Epithelial cell of esophagus (primary cell): ENCODE measurements around the gene CGN.

ENCODE experiments used
- DNase-seq: peaks from one replicate; pipeline ENCODE4 v3.0.0; 2010; ENCODE audit warnings: low read depth
- H3K4me3 ChIP-seq: 2 replicates; pipeline ENCODE4 v1.5.1; 2011; ENCODE audit warnings: mild to moderate bottlenecking, low read length, control low read depth
- TF ChIP-seq, protein P1 (sequence below): IDR thresholded peaks from 2 replicates; pipeline ENCODE4 v1.5.1; 2011; ENCODE audit warnings: low read depth, mild to moderate bottlenecking, low read length, control low read depth, inconsistent platforms; ENCODE audit not compliant: insufficient read depth; ENCODE audit errors: missing control alignments

Gene CGN, protein sequence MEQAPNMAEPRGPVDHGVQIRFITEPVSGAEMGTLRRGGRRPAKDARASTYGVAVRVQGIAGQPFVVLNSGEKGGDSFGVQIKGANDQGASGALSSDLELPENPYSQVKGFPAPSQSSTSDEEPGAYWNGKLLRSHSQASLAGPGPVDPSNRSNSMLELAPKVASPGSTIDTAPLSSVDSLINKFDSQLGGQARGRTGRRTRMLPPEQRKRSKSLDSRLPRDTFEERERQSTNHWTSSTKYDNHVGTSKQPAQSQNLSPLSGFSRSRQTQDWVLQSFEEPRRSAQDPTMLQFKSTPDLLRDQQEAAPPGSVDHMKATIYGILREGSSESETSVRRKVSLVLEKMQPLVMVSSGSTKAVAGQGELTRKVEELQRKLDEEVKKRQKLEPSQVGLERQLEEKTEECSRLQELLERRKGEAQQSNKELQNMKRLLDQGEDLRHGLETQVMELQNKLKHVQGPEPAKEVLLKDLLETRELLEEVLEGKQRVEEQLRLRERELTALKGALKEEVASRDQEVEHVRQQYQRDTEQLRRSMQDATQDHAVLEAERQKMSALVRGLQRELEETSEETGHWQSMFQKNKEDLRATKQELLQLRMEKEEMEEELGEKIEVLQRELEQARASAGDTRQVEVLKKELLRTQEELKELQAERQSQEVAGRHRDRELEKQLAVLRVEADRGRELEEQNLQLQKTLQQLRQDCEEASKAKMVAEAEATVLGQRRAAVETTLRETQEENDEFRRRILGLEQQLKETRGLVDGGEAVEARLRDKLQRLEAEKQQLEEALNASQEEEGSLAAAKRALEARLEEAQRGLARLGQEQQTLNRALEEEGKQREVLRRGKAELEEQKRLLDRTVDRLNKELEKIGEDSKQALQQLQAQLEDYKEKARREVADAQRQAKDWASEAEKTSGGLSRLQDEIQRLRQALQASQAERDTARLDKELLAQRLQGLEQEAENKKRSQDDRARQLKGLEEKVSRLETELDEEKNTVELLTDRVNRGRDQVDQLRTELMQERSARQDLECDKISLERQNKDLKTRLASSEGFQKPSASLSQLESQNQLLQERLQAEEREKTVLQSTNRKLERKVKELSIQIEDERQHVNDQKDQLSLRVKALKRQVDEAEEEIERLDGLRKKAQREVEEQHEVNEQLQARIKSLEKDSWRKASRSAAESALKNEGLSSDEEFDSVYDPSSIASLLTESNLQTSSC

DNA sequence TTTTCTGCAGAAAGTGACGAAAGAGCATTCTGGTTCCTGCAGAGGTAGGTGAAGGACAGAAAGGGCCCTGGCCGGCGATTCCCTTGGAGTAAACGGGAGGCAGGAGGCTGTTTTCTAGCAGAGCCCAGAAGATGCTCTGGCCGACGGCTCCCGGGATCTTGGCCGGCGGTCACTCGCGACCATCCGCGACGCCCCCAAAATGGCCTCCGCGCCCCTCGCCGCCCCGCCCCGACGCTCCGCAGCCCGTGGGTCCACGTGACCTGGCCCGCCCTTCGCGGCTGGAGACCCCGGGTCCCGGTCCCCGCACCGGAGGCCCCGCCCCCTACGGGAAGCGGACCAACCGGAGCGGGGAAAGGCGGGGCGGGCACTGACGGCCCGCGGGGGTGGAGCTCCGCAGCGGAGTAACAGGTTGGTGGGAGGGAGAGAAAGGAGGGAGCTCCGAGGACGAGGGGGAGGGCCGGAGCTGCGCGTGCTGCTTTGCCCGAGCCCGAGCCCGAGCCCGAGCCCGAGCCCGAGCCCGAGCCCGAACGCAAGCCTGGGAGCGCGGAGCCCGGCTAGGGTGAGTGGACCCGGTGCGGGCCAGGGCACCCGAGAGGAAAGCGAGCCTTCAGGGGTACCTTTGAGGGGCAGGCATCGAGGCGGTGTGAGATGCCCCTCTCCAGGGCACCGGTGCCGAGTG, at the start of gene CGN:
Gene CGN (plus strand): TSS at position 431 of the 679 bp plus-strand sequence. CDS start 7,133 bp downstream, outside the sequence.
- peak within 1 kb of the TSS; percentile 75 for H3K4me3 ChIP-seq
- TF ChIP-seq, protein P1, sequence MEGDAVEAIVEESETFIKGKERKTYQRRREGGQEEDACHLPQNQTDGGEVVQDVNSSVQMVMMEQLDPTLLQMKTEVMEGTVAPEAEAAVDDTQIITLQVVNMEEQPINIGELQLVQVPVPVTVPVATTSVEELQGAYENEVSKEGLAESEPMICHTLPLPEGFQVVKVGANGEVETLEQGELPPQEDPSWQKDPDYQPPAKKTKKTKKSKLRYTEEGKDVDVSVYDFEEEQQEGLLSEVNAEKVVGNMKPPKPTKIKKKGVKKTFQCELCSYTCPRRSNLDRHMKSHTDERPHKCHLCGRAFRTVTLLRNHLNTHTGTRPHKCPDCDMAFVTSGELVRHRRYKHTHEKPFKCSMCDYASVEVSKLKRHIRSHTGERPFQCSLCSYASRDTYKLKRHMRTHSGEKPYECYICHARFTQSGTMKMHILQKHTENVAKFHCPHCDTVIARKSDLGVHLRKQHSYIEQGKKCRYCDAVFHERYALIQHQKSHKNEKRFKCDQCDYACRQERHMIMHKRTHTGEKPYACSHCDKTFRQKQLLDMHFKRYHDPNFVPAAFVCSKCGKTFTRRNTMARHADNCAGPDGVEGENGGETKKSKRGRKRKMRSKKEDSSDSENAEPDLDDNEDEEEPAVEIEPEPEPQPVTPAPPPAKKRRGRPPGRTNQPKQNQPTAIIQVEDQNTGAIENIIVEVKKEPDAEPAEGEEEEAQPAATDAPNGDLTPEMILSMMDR: no peak
- DNase-seq: peak; percentile 89

DNA sequence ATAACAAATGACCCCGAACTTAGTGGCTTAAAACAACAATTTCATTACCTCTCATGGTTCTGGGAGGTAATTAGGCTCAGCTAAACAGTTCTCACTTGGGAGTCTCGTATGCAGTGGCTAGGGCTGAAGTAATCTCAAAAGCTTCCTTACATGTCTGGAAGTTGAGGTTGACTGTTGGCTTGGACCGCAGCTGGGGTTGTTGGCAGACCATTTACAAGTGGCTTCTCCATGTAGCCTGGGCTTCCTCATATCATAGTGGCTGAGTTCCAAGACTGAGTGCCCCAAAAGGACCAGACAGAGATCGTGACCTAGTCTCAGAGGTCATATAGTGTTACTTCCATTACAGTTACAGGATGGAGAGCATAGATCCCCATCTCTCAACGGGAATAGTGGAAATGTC, 49.5 kb upstream of the CGN start:
- no peak for DNase-seq
- TF ChIP-seq, protein P1: no peak
- H3K4me3 ChIP-seq: no peak overlapping the region

DNA sequence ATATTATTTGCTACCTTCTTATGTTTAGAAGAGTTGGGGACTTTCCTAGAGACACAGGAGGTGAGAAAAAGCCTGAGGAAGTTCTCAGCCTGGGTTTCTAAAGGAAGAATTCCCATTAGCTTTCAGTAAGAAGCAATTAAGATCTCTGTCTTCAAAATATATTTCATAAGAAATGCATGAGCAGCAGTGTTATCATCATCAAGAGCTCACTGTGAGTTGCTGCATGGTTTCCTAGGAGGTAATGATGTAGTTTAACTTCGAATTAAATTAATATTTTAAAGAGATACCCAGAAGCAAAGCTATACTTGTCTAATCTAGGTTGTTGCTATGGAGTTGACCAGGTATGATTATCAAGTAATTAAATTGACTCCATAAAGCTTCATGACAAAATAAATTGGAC, 46.2 kb upstream of the CGN start:
- DNase-seq: no peak
- no peak overlapping the region for H3K4me3 ChIP-seq
- TF ChIP-seq, protein P1: no peak

DNA sequence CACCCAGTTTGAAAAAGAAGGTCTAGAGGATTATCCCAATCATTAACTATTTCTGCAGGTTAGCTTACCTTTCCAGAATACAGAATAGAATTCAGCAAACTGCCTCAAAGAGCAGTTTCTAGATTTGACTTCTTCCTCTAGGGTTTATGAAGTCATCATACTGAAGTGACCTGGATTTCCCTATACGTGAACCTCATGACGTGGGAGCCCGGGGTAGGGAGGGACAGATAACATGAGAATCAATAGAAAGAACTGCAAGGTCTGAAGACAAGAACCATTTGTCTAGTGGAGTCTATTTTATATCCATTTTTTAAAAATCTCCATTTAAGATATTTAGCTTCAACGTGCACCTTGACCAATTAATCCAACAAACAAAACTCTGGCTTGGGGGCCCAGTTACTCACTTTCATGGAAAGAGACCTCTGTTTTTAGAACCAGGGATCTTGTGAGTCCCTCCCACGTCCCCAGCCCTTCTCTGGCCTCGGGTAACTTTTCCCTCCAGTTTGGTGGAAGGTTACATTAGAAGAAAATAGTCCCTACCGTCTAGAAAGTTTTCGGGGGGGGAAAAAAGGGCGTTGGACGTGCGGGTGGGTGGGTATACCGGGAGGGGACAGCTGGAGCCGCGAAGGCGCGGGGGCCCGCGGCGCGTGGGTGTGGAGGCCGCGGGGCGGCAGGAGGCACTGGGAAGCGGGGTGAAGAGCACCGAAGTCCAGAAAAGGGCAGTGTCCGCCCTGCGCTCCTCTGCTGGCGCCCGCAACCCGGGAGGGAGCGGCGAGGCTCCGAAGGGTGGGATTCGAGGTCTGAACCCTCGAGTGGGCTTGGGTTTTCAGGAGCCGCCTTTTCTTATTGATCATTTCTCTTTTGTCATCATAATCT, 38.1 kb upstream of the CGN start:
- TF ChIP-seq, protein P1: no peak
- peak; percentile 15 for DNase-seq
- peak overlapping the region; percentile 47 for H3K4me3 ChIP-seq

DNA sequence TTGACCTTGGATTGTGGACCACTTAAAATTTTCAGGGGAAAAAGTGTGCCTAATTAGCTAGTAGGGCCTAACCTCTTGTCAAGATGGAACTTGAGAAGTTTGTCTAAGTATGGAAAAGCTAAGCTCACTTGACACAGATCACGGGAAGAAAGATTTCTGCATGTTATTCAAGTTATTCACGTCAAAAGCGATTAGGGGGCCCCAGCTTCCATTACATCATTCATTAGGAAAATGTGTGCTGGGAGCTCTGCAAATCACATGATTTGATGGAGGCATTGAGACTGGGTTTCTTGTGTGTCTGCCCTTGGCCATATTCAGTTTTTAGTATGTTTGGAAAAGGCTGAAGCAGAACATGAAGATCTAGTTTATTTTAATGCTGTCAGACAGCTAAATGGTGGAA, 36.4 kb upstream of the CGN start:
- H3K4me3 ChIP-seq: no peak overlapping the region
- DNase-seq: no peak
- TF ChIP-seq, protein P1: no peak
